AG10803 (cell line): ENCODE data around the gene L3MBTL3.
A peak's percentile ranks its signal among the peaks of the same experiment; 100 is the strongest.
"Not testable (repeated sequence)": the region's sequence is repeated elsewhere in the genome, so short reads cannot be mapped to it uniquely, and the experiment has no call there.

Source experiments
- DNase-seq: peaks from one replicate; pipeline ENCODE4 v3.0.0; 2010; ENCODE audit warnings: low read depth
- H3K4me3 ChIP-seq: 2 replicates; pipeline ENCODE4 v1.5.1; 2011; ENCODE audit warnings: mild to moderate bottlenecking, low read length, control low read depth
- TF ChIP-seq, protein P1 (sequence below): conservative IDR thresholded peaks from 2 replicates; pipeline ENCODE4 v1.5.1; 2011; ENCODE audit warnings: mild to moderate bottlenecking, low read length, control low read depth, inconsistent platforms

The L3MBTL3 gene

GRCh38 chr6:130105996-130106704, 87.8 kb downstream of the L3MBTL3 start:
- TF ChIP-seq, protein P1, sequence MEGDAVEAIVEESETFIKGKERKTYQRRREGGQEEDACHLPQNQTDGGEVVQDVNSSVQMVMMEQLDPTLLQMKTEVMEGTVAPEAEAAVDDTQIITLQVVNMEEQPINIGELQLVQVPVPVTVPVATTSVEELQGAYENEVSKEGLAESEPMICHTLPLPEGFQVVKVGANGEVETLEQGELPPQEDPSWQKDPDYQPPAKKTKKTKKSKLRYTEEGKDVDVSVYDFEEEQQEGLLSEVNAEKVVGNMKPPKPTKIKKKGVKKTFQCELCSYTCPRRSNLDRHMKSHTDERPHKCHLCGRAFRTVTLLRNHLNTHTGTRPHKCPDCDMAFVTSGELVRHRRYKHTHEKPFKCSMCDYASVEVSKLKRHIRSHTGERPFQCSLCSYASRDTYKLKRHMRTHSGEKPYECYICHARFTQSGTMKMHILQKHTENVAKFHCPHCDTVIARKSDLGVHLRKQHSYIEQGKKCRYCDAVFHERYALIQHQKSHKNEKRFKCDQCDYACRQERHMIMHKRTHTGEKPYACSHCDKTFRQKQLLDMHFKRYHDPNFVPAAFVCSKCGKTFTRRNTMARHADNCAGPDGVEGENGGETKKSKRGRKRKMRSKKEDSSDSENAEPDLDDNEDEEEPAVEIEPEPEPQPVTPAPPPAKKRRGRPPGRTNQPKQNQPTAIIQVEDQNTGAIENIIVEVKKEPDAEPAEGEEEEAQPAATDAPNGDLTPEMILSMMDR: no peak
- DNase-seq: no peak
- no peak overlapping the region for H3K4me3 ChIP-seq

DNA sequence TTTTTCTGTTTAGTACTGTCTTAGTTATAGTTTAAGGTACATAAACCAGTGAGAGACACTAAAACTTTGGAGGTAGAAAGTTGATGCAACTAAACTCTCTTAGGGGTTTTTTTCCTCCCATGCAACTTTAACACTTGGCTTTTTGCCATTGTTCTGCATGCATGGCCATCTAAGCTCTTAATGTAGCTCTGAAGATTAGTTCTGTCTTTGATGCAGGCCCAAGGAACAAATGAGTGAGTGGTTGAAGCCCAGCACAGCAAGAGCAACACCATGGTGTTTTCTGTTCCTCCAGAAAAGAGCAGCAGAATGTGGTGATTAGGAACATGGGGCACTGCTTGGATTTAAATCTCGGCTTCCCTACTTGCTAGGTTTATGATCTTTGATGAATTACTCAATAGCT, 89.3 kb downstream of the L3MBTL3 start:
- no peak overlapping the region for H3K4me3 ChIP-seq
- DNase-seq: no peak
- TF ChIP-seq, protein P1: no peak

GRCh38 chr6:130111031-130111430, 92.7 kb downstream of the L3MBTL3 start:
- TF ChIP-seq, protein P1: no peak
- DNase-seq: no peak
- no peak overlapping the region for H3K4me3 ChIP-seq

DNA sequence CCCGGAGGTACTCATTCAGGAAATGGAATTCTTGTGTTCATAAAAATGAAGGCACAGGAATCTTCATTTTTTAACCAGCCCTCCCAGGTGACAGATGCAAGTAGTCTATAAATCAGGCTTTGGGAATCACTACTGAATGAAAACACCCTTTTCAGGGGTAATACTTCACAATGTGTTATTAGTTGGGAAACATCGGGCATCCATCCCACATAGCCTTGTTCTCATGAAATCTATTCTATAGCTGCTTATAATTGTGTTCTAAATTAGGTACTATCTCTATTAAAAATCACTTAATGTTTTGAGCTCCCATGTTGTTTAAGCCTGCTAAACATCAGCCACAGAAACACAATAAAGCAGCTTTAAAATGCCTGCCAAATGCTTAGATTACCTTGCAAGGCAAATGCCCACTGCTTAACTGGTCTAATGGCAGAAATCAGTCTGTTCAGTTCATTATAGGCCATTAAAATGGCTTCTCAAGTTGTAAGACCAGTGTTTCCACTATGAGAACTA, 94.9 kb downstream of the L3MBTL3 start:
- H3K4me3 ChIP-seq: no peak overlapping the region
- TF ChIP-seq, protein P1: no peak
- DNase-seq: peak; percentile 9

GRCh38 chr6:130115036-130115435, 96.7 kb downstream of the L3MBTL3 start:
- no peak overlapping the region for H3K4me3 ChIP-seq
- no peak for DNase-seq
- TF ChIP-seq, protein P1: no peak

DNA sequence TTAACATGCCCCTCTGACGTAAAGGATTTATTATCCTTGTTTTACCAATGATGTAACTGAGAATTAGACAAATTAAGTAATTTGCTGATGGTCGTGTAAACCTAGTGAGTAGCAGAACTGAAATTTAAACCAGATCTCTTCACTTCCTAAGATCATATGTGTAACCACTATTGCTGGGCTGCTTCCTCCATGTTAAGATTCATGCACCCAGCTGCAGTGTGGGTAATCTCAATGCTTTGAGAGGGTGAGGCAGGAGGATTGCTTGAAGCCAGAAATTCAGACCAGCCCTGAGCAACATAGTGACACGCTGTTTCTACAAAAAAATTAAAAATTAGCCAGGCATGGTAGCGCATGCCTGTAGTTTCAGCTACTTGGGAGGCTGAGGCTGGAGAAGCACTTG, 97.9 kb downstream of the L3MBTL3 start:
- no peak for DNase-seq
- H3K4me3 ChIP-seq: no peak overlapping the region
- TF ChIP-seq, protein P1: no peak

DNA sequence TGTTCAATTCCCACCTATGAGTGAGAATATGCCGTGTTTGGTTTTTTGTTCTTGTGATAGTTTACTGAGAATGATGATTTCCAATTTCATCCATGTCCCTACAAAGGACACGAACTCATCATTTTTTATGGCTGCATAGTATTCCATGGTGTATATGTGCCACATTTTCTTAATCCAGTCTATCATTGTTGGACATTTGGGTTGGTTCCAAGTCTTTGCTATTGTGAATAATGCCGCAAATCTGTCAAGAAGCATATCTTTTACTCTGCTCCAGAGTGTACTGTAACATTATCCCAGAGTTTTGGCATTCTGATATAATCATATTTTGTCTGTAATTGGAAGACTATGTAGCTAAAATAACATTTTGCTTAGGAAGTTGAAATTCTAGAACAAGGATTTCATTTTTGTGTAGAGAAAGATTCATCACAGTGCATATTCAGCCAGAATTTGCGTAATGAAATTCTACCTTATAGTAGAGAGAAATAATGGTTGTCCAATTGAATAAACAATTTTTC, 98.9 kb downstream of the L3MBTL3 start:
- not testable (repeated sequence) for DNase-seq, H3K4me3 ChIP-seq
